ENCODE data around the gene S100A13. TPM values are rescaled to one million over a fixed set of nuclear protein-coding genes. Genes with fewer than 3 reads are reported as not detected.
A peak's percentile ranks its signal among the peaks of the same experiment; 100 is the strongest.

Gene S100A13
- total RNA-seq, 1 experiment from 2014 or later, result 238 TPM

- peaks cover 55% of the 10 kb centered on the region for H3K4me1 ChIP-seq
- CTCF ChIA-PET, result interaction anchor here (1.5 kb wide), 1 partner anchor 43 kb away, joined by 5 read pairs; no protein-coding TSS in a partner anchor
- Mint-ChIP-seq H3K27ac (ENCODE audit: unreplicated experiment) (peak overlapping the region; percentile 56), H3K4me1 (ENCODE audit: low read depth, unreplicated experiment) (peaks cover 36% of the 10 kb centered on the region), H3K9me3 (ENCODE audit: unreplicated experiment) (no peaks in the 10 kb centered on the region), H3K27me3 (ENCODE audit: insufficient read depth, unreplicated experiment) (no peaks in the 10 kb centered on the region), H3K36me3 (ENCODE audit: insufficient read depth, unreplicated experiment) (peaks cover 76% of the 10 kb centered on the region), H3K4me3 (ENCODE audit: unreplicated experiment) (peak overlapping the region; percentile 74)
- no TSS peak for BruUV-seq (replicated peaks)
- no peaks in the 10 kb centered on the region for H3K9me3 ChIP-seq
- H3K36me3 ChIP-seq (ENCODE audit: control insufficient read depth, insufficient read depth, low read length), result peaks cover 8% of the 10 kb centered on the region
- TF ChIP-seq, protein P1, sequence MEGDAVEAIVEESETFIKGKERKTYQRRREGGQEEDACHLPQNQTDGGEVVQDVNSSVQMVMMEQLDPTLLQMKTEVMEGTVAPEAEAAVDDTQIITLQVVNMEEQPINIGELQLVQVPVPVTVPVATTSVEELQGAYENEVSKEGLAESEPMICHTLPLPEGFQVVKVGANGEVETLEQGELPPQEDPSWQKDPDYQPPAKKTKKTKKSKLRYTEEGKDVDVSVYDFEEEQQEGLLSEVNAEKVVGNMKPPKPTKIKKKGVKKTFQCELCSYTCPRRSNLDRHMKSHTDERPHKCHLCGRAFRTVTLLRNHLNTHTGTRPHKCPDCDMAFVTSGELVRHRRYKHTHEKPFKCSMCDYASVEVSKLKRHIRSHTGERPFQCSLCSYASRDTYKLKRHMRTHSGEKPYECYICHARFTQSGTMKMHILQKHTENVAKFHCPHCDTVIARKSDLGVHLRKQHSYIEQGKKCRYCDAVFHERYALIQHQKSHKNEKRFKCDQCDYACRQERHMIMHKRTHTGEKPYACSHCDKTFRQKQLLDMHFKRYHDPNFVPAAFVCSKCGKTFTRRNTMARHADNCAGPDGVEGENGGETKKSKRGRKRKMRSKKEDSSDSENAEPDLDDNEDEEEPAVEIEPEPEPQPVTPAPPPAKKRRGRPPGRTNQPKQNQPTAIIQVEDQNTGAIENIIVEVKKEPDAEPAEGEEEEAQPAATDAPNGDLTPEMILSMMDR (IDR thresholded peaks at IDR 0.05; ENCODE audit: insufficient read depth in 1 of 2, low read depth in 1 of 2, low read length in 1 of 2, severe bottlenecking in 1 of 2, unreplicated experiment in 1 of 2), result no peak
- intact Hi-C loops (cut with micrococcal nuclease; ENCODE audit: unreplicated experiment), result no loop called here
- POLR2A ChIA-PET, result interaction anchor here (1.5 kb wide), 1 partner anchor 18 kb away, joined by 9 read pairs; the partner anchor contains the start of gene S100A13
- no peaks in the 10 kb centered on the region for H3K27me3 ChIP-seq (replicated peaks; ENCODE audit: control insufficient read depth, insufficient read depth, low read length)
- peak; percentile 84 to 88 for DNase-seq
- H3K4me3 ChIP-seq (ENCODE audit: low read depth, low read length), result peak overlapping the region; percentile 33
These were observed 18.3 kb downstream of the S100A13 start for GRCh38 chr1:153608742-153609584.

GRCh38 chr1:153608089-153608682 is 19.1 kb downstream of the S100A13 start:
- ChIA-PET POLR2A (interaction anchor here (1.0 to 1.5 kb wide), 2 partner anchors 9 to 19 kb away, joined by 3 to 9 read pairs; partner anchors contain the start of gene S100A13), CTCF (interaction anchor here (0.6 to 1.5 kb wide), 6 partner anchors 8 to 42 kb away, joined by 3 to 7 read pairs (median 4); partner anchors contain the start of genes S100A13 and S100A14)
- peaks cover 8% of the 10 kb centered on the region for H3K36me3 ChIP-seq (ENCODE audit: control insufficient read depth, insufficient read depth, low read length)
- H3K27me3 Mint-ChIP-seq (ENCODE audit: insufficient read depth, unreplicated experiment), result no peaks in the 10 kb centered on the region
- peak overlapping the region; percentile 56 for H3K27ac Mint-ChIP-seq (ENCODE audit: unreplicated experiment)
- TF ChIP-seq, protein P1 (IDR thresholded peaks at IDR 0.05; ENCODE audit: insufficient read depth in 1 of 2, low read depth in 1 of 2, low read length in 1 of 2, severe bottlenecking in 1 of 2, unreplicated experiment in 1 of 2), result peak in 1 of 2 experiments; percentile 13
- intact Hi-C loops (cut with micrococcal nuclease; ENCODE audit: unreplicated experiment), result no loop called here
- no peaks in the 10 kb centered on the region for H3K9me3 ChIP-seq
- no TSS peak for BruUV-seq (replicated peaks)
- no peaks in the 10 kb centered on the region for H3K9me3 Mint-ChIP-seq (ENCODE audit: unreplicated experiment)
- peaks cover 49% of the 10 kb centered on the region for H3K4me1 ChIP-seq
- DNase-seq, result peak; percentile 80 to 86
- peaks cover 68% of the 10 kb centered on the region for H3K36me3 Mint-ChIP-seq (ENCODE audit: insufficient read depth, unreplicated experiment)
- H3K4me1 Mint-ChIP-seq (ENCODE audit: low read depth, unreplicated experiment), result peaks cover 35% of the 10 kb centered on the region
- peak overlapping the region; percentile 33 for H3K4me3 ChIP-seq (ENCODE audit: low read depth, low read length)
- H3K27me3 ChIP-seq (replicated peaks; ENCODE audit: control insufficient read depth, insufficient read depth, low read length), result no peaks in the 10 kb centered on the region
- peak overlapping the region; percentile 74 for H3K4me3 Mint-ChIP-seq (ENCODE audit: unreplicated experiment)

DNA sequence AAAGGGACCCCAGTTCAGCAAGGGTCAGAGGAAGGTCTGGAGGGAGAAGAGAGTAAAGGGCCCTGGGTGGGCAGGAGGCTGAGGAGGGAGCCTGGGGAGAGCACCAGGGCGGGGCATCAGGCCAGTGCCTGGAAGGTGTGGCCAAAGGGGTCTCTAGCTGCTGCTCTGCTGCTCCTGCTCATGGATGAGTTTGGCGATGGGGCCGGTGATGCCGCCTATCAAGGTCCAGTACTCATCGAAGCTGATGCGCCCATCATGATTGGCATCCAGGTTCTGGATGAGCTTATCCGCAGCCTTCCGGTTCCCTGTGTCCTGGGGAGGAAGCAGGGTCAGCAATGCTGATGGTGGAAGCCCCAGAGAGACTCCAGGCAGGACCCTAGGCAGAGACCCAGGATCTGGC is 19.9 kb downstream of the S100A13 start:
- TF ChIP-seq, protein P1 (IDR thresholded peaks at IDR 0.05; ENCODE audit: insufficient read depth in 1 of 2, low read depth in 1 of 2, low read length in 1 of 2, severe bottlenecking in 1 of 2, unreplicated experiment in 1 of 2), result no peak
- ChIA-PET CTCF (interaction anchor here (0.6 to 1.5 kb wide), 6 partner anchors 9 to 41 kb away, joined by 3 to 7 read pairs (median 4); partner anchors contain the start of genes S100A13 and S100A14), POLR2A (interaction anchor here (1.0 to 1.5 kb wide), 2 partner anchors 10 to 20 kb away, joined by 3 to 9 read pairs; partner anchors contain the start of gene S100A13)
- Histone ChIP-seq H3K27me3 (replicated peaks; ENCODE audit: control insufficient read depth, insufficient read depth, low read length) (no peaks in the 10 kb centered on the region), H3K9me3 (no peaks in the 10 kb centered on the region), H3K4me1 (peaks cover 49% of the 10 kb centered on the region), H3K36me3 (ENCODE audit: control insufficient read depth, insufficient read depth, low read length) (peaks cover 8% of the 10 kb centered on the region), H3K4me3 (ENCODE audit: low read depth, low read length) (no peak overlapping the region)
- no peak for DNase-seq
- no TSS peak for BruUV-seq (replicated peaks)
- H3K4me3 Mint-ChIP-seq (ENCODE audit: unreplicated experiment), result no peak overlapping the region
- H3K36me3 Mint-ChIP-seq (ENCODE audit: insufficient read depth, unreplicated experiment), result peaks cover 62% of the 10 kb centered on the region
- intact Hi-C loops (cut with micrococcal nuclease; ENCODE audit: unreplicated experiment), result no loop called here
- H3K4me1 Mint-ChIP-seq (ENCODE audit: low read depth, unreplicated experiment), result peaks cover 35% of the 10 kb centered on the region
- H3K27me3 Mint-ChIP-seq (ENCODE audit: insufficient read depth, unreplicated experiment), result no peaks in the 10 kb centered on the region
- H3K9me3 Mint-ChIP-seq (ENCODE audit: unreplicated experiment), result no peaks in the 10 kb centered on the region
- H3K27ac Mint-ChIP-seq (ENCODE audit: unreplicated experiment), result no peak overlapping the region

All from Caco-2 (cell line).